A549 (cell line): ENCODE results near the gene MYO10.

Source experiments
- CHD2 ChIP-seq: fragments of 150-350 bp; IDR thresholded peaks from 2 replicates; pipeline ENCODE4 v1.6.1; 2014; ENCODE audit warnings: low read length; ENCODE audit not compliant: partially characterized antibody
- CTCF ChIP-seq: fragments of >200 bp; sonication (Bioruptor Twin); formaldehyde crosslinking; IDR thresholded peaks from 3 replicates; pipeline ENCODE4 v1.5.1; 2016
- EHF ChIP-seq: fragments of 250-450 bp; sonication (Bioruptor Pico); IDR thresholded peaks from 2 replicates; pipeline ENCODE4 v1.5.0; 2020; ENCODE audit warnings: mild to moderate bottlenecking
- EP300 ChIP-seq, 2 experiments: fragments of >200 bp; sonication (Bioruptor Twin); formaldehyde crosslinking; IDR thresholded peaks; 2 replicates in 1 of 2; 3 replicates in 1 of 2; pipeline ENCODE4 v1.6.1; 2016 to 2017
- HDAC2 ChIP-seq: fragments of 200-600 bp; sonication (generic); IDR thresholded peaks from 2 replicates; pipeline ENCODE4 v1.6.1; 2016
- JUN ChIP-seq, 2 experiments: fragments of >200 bp; sonication (Bioruptor Twin); formaldehyde crosslinking; IDR thresholded peaks; 2 replicates in 1 of 2; 3 replicates in 1 of 2; pipeline ENCODE4 v1.6.1; 2016 to 2017
- MAFK ChIP-seq: fragments of 450-650 bp; IDR thresholded peaks from 2 replicates; pipeline ENCODE4 v1.6.1; 2014; ENCODE audit not compliant: partially characterized antibody
- MYC ChIP-seq: IDR thresholded peaks from 2 replicates; pipeline ENCODE4 v1.6.1; 2012; ENCODE audit warnings: mild to moderate bottlenecking, inconsistent platforms, low read length, improper control_type of control experiment, borderline replicate concordance

GRCh38 chr5:16877267-16877935, 58.7 kb downstream of the MYO10 start:
- TF ChIP-seq CTCF, result no peak
- TF ChIP-seq EP300 (IDR thresholded peaks at IDR 0.05), result no peak
- TF ChIP-seq CHD2, result no peak
- TF ChIP-seq MAFK, result no peak
- no peak for TF ChIP-seq JUN (IDR thresholded peaks at IDR 0.05)
- no peak for TF ChIP-seq HDAC2
- TF ChIP-seq MYC, result no peak
- TF ChIP-seq EHF, result no peak
